SK-N-SH treated with all-trans-retinoic acid at 6 μM for 48 hours (cell line): Measurements from ENCODE around the gene CYP2E1.

Source experiments
- ATAC-seq: fragments of 200-7000 bp; cut with Tn5 transposase; 3 replicates; pipeline ENCODE4 v1.9.1; 2020; ENCODE audit warnings: mild to moderate bottlenecking, moderate library complexity
- ARNTL ChIP-seq: fragments of 450-650 bp; formaldehyde crosslinking; IDR thresholded peaks from 2 replicates; pipeline ENCODE4 v1.5.0; 2020; ENCODE audit warnings: low read depth, mild to moderate bottlenecking, moderate library complexity, borderline replicate concordance
- BACH2 ChIP-seq: fragments of 250-450 bp; sonication (Bioruptor Pico); IDR thresholded peaks from 2 replicates; pipeline ENCODE4 v1.9.0; 2021; ENCODE audit warnings: mild to moderate bottlenecking, borderline replicate concordance
- CREB5 ChIP-seq: fragments of 250-450 bp; sonication (Bioruptor Pico); IDR thresholded peaks from 2 replicates; pipeline ENCODE4 v1.5.1; 2020; ENCODE audit warnings: low read depth, mild to moderate bottlenecking, moderate library complexity
- CSDC2 ChIP-seq: fragments of 250-450 bp; sonication (Bioruptor Pico); IDR thresholded peaks from 2 replicates; pipeline ENCODE4 v1.5.0; 2020; ENCODE audit warnings: mild to moderate bottlenecking, moderate library complexity
- CSRNP3 ChIP-seq: fragments of 250-450 bp; sonication (Bioruptor Pico); IDR thresholded peaks from 2 replicates; pipeline ENCODE4 v1.5.1; 2021; ENCODE audit warnings: mild to moderate bottlenecking, moderate library complexity
- ESRRG ChIP-seq: fragments of 250-450 bp; sonication (Bioruptor Pico); IDR thresholded peaks from 2 replicates; pipeline ENCODE4 v1.6.1; 2021; ENCODE audit warnings: mild to moderate bottlenecking
- GLIS3 ChIP-seq: fragments of 250-450 bp; sonication (Bioruptor Pico); IDR thresholded peaks from 2 replicates; pipeline ENCODE4 v1.5.0; 2020; ENCODE audit warnings: mild to moderate bottlenecking, moderate library complexity
- ISL1 ChIP-seq: fragments of 250-450 bp; sonication (Bioruptor Pico); IDR thresholded peaks from 2 replicates; pipeline ENCODE4 v2.1.2; 2022; ENCODE audit warnings: mild to moderate bottlenecking, moderate library complexity
- OSR1 ChIP-seq: fragments of 250-450 bp; sonication (Bioruptor Pico); IDR thresholded peaks from 2 replicates; pipeline ENCODE4 v1.8.0; 2022; ENCODE audit warnings: moderate library complexity, mild to moderate bottlenecking, inconsistent platforms
- PATZ1 ChIP-seq: fragments of 250-450 bp; sonication (Bioruptor Pico); IDR thresholded peaks from 2 replicates; pipeline ENCODE4 v1.8.0; 2020; ENCODE audit warnings: mild to moderate bottlenecking, moderate library complexity, borderline replicate concordance
- POU6F1 ChIP-seq: fragments of 250-450 bp; sonication (Bioruptor Pico); IDR thresholded peaks from 2 replicates; pipeline ENCODE4 v1.8.0; 2021; ENCODE audit warnings: low read depth, mild to moderate bottlenecking, moderate library complexity, borderline replicate concordance
- PPARA ChIP-seq: fragments of 250-450 bp; sonication (Bioruptor Pico); IDR thresholded peaks from 2 replicates; pipeline ENCODE4 v1.5.0; 2020; ENCODE audit warnings: mild to moderate bottlenecking, borderline replicate concordance
- RARB ChIP-seq: fragments of 250-450 bp; sonication (Bioruptor Pico); IDR thresholded peaks from 2 replicates; pipeline ENCODE4 v1.8.0; 2021; ENCODE audit warnings: mild to moderate bottlenecking, moderate library complexity
- SNAI2 ChIP-seq: fragments of 250-450 bp; sonication (Bioruptor Pico); IDR thresholded peaks from 2 replicates; pipeline ENCODE4 v1.5.0; 2020; ENCODE audit warnings: mild to moderate bottlenecking, moderate library complexity
- TOX ChIP-seq: fragments of 250-450 bp; sonication (Bioruptor Pico); IDR thresholded peaks from 2 replicates; pipeline ENCODE4 v1.8.0; 2021; ENCODE audit warnings: mild to moderate bottlenecking, moderate library complexity, borderline replicate concordance
- ZC3H10 ChIP-seq: fragments of 250-450 bp; sonication (Bioruptor Pico); IDR thresholded peaks from 2 replicates; pipeline ENCODE4 v1.5.1; 2021; ENCODE audit warnings: mild to moderate bottlenecking, moderate library complexity
- ZFP3 ChIP-seq: fragments of 250-450 bp; sonication (Bioruptor Pico); IDR thresholded peaks from 2 replicates; pipeline ENCODE4 v1.5.0; 2020; ENCODE audit warnings: mild to moderate bottlenecking, moderate library complexity
- ZFP30 ChIP-seq: fragments of 450-650 bp; formaldehyde crosslinking; IDR thresholded peaks from 2 replicates; pipeline ENCODE4 v1.5.0; 2022; ENCODE audit warnings: mild to moderate bottlenecking, moderate library complexity
- ZNF565 ChIP-seq: fragments of 450-650 bp; formaldehyde crosslinking; conservative IDR thresholded peaks from 2 replicates; pipeline ENCODE4 v1.5.0; 2020; ENCODE audit warnings: low read depth, mild to moderate bottlenecking, moderate library complexity
- ZNF70 ChIP-seq: fragments of 450-650 bp; formaldehyde crosslinking; IDR thresholded peaks from 2 replicates; pipeline ENCODE4 v1.5.0; 2020; ENCODE audit warnings: mild to moderate bottlenecking, moderate library complexity
- ZNF8 ChIP-seq: fragments of 450-650 bp; formaldehyde crosslinking; IDR thresholded peaks from 2 replicates; pipeline ENCODE4 v1.5.0; 2020; ENCODE audit warnings: mild to moderate bottlenecking, moderate library complexity
- TF ChIP-seq, protein P1 (sequence below): fragments of 250-450 bp; sonication (Bioruptor Pico); IDR thresholded peaks from 2 replicates; pipeline ENCODE4 v1.5.0; 2020; ENCODE audit warnings: mild to moderate bottlenecking, moderate library complexity

CYP2E1 gene

DNA sequence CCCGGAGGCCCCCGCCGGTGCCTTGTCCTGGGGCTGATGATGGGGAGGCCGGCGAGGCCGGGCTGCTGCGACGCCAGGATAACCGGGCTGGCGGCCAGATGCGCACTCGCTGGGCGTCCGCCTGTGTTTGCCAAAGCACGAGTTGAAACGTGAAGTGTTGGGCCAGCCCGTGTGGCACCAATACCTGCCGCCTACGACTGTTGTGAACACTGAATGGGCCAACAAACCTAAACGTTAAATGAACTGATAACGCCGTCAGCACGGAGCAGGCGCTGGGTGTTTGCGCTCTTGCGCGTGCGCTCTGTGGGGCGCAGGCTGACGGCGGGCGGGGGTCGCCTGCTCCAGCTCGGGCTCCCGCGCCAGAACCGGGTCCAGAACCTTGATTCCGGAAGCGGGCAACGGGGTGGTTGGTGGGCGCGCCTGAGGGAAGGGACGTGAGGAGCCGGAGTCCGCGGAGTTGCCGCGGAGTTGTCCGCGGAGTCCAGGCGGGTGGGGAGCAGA is 658 bp downstream of the CYP2E1 start:
- no peak for TF ChIP-seq ZFP30
- no peak for ATAC-seq

DNA sequence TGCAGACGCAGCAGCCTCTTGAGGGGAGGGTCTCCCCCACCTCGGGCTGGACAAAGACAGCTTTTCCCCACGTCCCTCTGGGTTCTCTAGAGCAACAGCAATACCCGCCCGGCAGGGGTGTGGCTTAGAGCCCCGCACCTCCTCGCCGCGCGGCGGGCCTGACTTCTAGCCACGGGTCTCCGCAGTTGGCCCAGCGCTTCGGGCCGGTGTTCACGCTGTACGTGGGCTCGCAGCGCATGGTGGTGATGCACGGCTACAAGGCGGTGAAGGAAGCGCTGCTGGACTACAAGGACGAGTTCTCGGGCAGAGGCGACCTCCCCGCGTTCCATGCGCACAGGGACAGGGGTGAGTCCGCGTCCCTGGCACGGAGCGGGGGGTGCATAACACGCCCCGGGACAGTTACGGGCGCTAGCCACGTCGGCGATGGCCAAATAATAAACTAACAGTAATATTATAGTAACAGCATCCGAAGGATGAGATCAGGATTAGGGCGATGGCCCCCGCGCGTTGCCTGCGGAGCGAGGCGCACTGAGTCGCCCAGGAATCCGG is 1.2 kb downstream of the CYP2E1 start:
- no peak; the same call in 2 of the 3 replicates for ATAC-seq
- TF ChIP-seq ZFP30 (no peak), POU6F1 (CRISPR knock-in tag) (no peak), CSRNP3 (CRISPR knock-in tag) (no peak), ZNF70 (CRISPR knock-in tag) (no peak), ISL1 (CRISPR knock-in tag) (no peak), BACH2 (CRISPR knock-in tag) (no peak), CREB5 (CRISPR knock-in tag) (no peak), ZNF565 (CRISPR knock-in tag) (no peak), PATZ1 (CRISPR knock-in tag) (no peak), ZC3H10 (CRISPR knock-in tag) (no peak), ESRRG (no peak), ARNTL (no peak), TOX (no peak), GLIS3 (CRISPR knock-in tag) (no peak), ZNF8 (CRISPR knock-in tag) (no peak), ZFP3 (CRISPR knock-in tag) (no peak), PPARA (CRISPR knock-in tag) (no peak), SNAI2 (CRISPR knock-in tag) (no peak), CSDC2 (CRISPR knock-in tag) (no peak), OSR1 (no peak)

- TF ChIP-seq GLIS3 (CRISPR knock-in tag) (no peak), PATZ1 (CRISPR knock-in tag) (no peak), RARB (no peak), ZFP3 (CRISPR knock-in tag) (no peak), ZNF8 (CRISPR knock-in tag) (no peak), ZFP30 (no peak), POU6F1 (CRISPR knock-in tag) (no peak), BACH2 (CRISPR knock-in tag) (no peak), ZNF565 (CRISPR knock-in tag) (no peak), CSDC2 (CRISPR knock-in tag) (no peak), OSR1 (no peak), CREB5 (CRISPR knock-in tag) (no peak), SNAI2 (CRISPR knock-in tag) (no peak)
- TF ChIP-seq, protein P1, sequence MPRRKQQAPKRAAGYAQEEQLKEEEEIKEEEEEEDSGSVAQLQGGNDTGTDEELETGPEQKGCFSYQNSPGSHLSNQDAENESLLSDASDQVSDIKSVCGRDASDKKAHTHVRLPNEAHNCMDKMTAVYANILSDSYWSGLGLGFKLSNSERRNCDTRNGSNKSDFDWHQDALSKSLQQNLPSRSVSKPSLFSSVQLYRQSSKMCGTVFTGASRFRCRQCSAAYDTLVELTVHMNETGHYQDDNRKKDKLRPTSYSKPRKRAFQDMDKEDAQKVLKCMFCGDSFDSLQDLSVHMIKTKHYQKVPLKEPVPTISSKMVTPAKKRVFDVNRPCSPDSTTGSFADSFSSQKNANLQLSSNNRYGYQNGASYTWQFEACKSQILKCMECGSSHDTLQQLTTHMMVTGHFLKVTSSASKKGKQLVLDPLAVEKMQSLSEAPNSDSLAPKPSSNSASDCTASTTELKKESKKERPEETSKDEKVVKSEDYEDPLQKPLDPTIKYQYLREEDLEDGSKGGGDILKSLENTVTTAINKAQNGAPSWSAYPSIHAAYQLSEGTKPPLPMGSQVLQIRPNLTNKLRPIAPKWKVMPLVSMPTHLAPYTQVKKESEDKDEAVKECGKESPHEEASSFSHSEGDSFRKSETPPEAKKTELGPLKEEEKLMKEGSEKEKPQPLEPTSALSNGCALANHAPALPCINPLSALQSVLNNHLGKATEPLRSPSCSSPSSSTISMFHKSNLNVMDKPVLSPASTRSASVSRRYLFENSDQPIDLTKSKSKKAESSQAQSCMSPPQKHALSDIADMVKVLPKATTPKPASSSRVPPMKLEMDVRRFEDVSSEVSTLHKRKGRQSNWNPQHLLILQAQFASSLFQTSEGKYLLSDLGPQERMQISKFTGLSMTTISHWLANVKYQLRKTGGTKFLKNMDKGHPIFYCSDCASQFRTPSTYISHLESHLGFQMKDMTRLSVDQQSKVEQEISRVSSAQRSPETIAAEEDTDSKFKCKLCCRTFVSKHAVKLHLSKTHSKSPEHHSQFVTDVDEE (CRISPR knock-in tag) = no peak
- TF ChIP-seq, all 23 proteins: peak for 0
- peak; percentile 43; the same call in 2 of the 3 replicates for ATAC-seq
These were observed 1.8 kb downstream of the CYP2E1 start for GRCh38 chr10:133528845-133529575.
